Bladder microvascular endothelial cell (primary cell): ENCODE data around the gene DUSP8. TPM values are rescaled to one million over a fixed set of nuclear protein-coding genes. Genes with fewer than 3 reads are reported as not detected.

Experiments
- total RNA-seq: library from RNA; depleted of rRNA; stranded (reverse); fragments of >200 nt; gene quantifications from 2 replicates; pipeline ENCODE4 v1.2.3, GENCODE V29; 2014

DUSP8 gene, protein sequence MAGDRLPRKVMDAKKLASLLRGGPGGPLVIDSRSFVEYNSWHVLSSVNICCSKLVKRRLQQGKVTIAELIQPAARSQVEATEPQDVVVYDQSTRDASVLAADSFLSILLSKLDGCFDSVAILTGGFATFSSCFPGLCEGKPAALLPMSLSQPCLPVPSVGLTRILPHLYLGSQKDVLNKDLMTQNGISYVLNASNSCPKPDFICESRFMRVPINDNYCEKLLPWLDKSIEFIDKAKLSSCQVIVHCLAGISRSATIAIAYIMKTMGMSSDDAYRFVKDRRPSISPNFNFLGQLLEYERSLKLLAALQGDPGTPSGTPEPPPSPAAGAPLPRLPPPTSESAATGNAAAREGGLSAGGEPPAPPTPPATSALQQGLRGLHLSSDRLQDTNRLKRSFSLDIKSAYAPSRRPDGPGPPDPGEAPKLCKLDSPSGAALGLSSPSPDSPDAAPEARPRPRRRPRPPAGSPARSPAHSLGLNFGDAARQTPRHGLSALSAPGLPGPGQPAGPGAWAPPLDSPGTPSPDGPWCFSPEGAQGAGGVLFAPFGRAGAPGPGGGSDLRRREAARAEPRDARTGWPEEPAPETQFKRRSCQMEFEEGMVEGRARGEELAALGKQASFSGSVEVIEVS
- 0.32 and 1.8 TPM in 2 replicates for total RNA-seq

DNA sequence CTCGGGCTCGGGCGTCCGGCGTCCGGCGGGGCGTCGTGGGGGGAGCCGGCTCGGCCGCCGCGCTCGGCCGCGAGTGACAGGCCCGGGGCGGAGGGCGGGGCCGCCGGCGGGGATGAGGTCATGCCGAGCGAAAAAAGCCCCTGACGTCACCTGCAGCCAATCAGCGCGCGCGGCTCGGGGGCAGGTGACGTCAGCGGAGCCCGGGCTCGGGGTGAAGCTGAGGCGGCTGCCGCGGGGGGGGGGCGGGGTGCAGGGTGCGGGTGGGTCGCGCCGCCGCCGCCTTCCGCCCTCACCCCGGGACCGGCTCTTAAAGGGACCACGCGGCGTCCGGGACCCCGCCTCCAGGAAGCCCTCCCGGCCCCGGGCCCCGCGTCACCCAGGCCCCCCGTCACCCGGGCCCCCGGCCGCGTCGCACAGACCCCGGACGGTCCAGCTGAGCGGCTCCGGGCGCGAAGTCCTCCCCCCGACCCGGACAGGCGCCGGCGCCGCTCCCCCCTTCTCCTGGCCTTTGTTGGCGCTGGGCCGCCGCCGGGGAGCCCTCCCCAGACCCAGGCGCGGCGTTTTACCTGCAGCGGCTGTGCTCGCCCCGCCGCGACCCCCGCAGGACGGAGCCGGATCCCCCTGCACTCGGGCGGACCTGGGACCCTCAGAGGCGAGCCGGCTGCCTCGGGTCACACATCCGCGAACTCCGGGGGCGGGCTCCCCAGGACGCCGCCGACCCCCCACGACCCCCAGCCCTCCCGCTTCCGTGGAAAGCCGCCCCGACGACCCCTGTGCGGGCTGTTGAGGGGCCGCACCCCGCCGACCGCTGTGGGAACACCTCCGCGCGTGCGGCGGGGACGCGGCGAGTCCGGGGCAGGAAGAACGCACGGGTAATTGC is at the start of gene DUSP8:
Gene DUSP8, minus strand, starts transcription at position 75 of the 880 bp plus-strand sequence. CDS start 6,445 bp downstream, outside the sequence.

DNA sequence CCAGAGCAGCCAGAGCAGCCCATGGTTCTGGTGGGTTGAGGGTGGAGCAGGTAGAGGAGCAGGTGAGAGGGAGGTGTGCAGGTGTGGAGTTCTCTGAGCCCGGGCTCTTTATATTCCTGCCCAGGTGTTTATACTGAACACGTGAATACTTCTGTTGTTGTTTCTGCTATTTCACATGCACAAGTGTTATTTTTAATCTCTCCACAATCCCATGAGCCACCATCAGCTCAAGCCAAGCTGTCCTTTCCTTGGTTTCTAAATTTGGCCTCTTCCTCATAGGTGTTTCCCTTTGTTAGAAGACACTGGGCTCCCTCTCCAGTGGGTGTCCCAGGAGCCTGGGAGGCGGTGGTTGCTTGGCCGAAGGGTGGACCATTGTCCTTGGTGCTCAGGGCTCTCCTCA is 36.3 kb upstream of the DUSP8 start, which contains the start of gene KRTAP5-3:
Gene KRTAP5-3, minus strand, starts transcription at position 101 of the 400 bp plus-strand sequence. Its CDS starts 78 bp downstream, at position 23.

DNA sequence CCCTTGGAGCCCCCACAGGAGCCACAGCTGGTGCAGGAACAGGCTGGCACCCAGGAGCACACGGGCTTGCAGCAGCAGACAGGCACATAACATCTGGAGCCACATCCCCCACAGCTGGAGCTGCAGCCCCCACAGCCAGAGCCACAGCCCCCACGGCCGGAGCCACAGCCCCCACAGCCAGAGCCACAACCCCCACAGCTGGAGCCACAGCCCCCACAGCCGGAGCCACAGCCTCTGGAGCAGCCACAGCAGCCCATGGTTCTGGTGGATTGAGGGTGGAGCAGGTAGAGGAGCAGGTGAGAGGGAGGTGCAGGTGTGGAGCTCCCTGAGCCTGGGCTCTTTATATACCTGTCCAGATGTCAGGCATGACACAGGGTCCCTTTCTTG is 25.9 kb upstream of the DUSP8 start, which contains the start of gene KRTAP5-2:
Gene KRTAP5-2, minus strand, starts transcription at position 301 of the 387 bp plus-strand sequence. Its CDS starts 44 bp downstream, at position 257.

DNA sequence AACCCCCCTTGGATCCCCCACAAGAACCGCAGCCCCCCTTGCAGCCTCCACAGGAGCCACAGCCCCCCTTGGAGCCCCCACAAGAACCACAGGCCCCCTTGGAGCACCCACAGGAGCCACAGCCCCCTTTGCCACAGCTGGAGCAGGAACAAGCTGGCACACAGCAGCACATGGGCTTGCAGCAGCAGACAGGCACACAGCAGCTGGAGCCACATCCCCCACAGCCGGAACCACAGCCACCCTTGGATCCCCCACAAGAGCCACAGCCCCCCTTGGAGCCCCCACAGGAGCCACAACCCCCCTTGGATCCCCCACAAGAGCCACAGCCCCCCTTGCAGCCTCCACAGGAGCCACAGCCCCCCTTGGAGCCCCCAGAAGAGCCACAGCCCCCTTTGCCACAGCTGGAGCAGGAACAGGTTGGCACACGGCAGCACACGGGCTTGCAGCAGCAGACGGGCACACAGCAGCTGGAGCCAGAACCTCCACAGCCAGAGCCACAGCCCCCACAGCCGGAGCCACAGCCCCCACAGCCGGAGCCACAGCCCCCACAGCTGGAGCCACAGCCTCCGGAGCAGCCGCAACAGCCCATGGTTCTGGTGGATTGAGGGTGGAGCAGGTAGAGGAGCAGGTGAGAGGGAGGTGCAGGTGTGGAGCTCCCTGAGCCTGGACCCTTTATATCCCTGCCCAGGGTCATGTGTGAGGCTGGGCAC is 12.7 kb upstream of the DUSP8 start, which contains the start of gene KRTAP5-1:
Gene KRTAP5-1, minus strand, starts transcription at position 623 of the 710 bp plus-strand sequence. Its CDS starts 34 bp downstream, at position 589.

Other genes with a start within 250 kb of the DUSP8 start
- under 0.01 and 1.4 TPM in 2 replicates for gene BRSK2, start 182.3 kb downstream of the DUSP8 start, total RNA-seq
- gene MOB2, start 85.5 kb downstream of the DUSP8 start, total RNA-seq = 37.7 and 52.6 TPM in 2 replicates
- not detected in 2 replicates for gene KRTAP5-1, start 13.0 kb upstream of the DUSP8 start, total RNA-seq
- gene KRTAP5-2, start 26.0 kb upstream of the DUSP8 start, total RNA-seq = not detected in 2 replicates
- gene KRTAP5-3, start 36.2 kb upstream of the DUSP8 start, total RNA-seq = not detected in 2 replicates
- not detected in 2 replicates for gene KRTAP5-4, start 49.9 kb upstream of the DUSP8 start, total RNA-seq
- not detected in 2 replicates for gene KRTAP5-5, start 57.5 kb upstream of the DUSP8 start, total RNA-seq
- gene KRTAP5-6, start 124.9 kb upstream of the DUSP8 start, total RNA-seq = not detected in 2 replicates
- gene IFITM10, start 178.3 kb upstream of the DUSP8 start, total RNA-seq = 0.25 TPM in 1 of 2 replicates, not detected in the other
- 74.3 and 690 TPM in 2 replicates for gene CTSD, start 191.7 kb upstream of the DUSP8 start, total RNA-seq